HG03108 (cell line): ENCODE results near the gene SLC6A20.
"Not testable (repeated sequence)": the region's sequence is repeated elsewhere in the genome, so short reads cannot be mapped to it uniquely, and the experiment has no call there.

Experiments used
- ATAC-seq: cut with Tn5 transposase; IDR thresholded peaks from one replicate; pipeline ENCODE4 v1.9.1; 2021; ENCODE audit warnings: moderate library complexity; ENCODE audit not compliant: unreplicated experiment

SLC6A20 gene

GRCh38 chr3:45760878-45761711, 35.2 kb downstream of the SLC6A20 start:
- no peak for ATAC-seq

GRCh38 chr3:45759851-45760250, 36.5 kb downstream of the SLC6A20 start:
- ATAC-seq: no peak

DNA sequence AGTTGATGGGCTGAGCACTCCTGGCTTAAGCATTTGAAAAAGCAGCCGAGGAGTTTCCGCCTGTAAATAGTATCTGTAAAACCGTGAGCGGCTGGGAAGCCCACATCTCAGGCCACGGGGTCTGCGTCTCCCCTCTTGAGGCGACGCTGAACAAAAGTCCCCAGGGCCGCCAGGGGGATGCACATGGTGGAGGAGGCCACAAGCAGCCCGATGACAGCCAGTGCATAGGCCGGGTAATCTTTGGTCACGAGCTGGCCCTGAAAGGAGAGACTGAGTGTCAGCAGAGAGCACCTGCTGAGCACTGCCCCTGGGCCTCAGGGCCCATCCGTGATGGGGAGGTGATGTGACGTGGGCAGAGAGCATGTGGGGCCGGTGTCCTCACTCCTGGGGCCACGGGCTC, 37.5 kb downstream of the SLC6A20 start:
- ATAC-seq: no peak

DNA sequence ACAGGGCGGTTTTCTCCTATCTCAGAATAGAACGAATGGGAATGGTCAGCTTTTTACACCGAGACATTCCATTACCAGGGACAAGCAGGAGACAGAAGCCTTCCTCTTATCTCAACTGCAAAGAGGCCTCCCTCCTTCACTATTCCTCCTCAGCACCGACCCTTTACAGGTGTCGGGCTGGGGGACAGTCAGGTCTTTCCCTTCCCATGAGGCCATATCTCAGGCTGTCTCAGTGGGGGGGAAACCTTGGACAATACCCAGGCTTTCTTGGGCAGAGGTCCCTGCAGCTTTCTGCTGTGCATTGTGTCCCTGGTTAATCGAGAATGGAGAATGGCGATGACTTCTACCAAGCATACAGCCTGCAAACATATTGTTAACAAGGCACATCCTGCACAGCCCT, 39.2 kb downstream of the SLC6A20 start:
- ATAC-seq: not testable (repeated sequence)

- ATAC-seq: no peak
Observed at GRCh38 chr3:45756055-45756454, 40.3 kb downstream of the SLC6A20 start.

DNA sequence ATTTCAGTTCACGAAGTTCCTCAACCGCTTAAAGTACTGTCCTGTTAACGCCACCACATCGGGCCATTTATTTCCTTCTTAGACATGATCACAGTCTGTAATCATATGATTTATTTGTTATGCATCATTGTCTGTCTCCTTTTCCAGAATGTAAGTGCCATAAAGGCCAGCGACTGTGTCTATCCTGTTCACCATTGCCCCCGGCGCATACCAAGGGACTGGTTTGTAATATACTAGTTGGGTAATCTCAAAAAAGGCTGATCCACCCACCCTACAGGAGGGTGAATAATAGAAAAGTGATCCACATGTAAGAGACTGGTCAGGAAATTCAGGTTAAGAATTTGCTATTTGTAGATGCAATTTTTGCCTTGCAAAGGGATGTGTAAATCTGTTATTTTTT, 41.9 kb downstream of the SLC6A20 start:
- no peak for ATAC-seq

- no peak for ATAC-seq
Observed at GRCh38 chr3:45753095-45753494, 43.2 kb downstream of the SLC6A20 start.

DNA sequence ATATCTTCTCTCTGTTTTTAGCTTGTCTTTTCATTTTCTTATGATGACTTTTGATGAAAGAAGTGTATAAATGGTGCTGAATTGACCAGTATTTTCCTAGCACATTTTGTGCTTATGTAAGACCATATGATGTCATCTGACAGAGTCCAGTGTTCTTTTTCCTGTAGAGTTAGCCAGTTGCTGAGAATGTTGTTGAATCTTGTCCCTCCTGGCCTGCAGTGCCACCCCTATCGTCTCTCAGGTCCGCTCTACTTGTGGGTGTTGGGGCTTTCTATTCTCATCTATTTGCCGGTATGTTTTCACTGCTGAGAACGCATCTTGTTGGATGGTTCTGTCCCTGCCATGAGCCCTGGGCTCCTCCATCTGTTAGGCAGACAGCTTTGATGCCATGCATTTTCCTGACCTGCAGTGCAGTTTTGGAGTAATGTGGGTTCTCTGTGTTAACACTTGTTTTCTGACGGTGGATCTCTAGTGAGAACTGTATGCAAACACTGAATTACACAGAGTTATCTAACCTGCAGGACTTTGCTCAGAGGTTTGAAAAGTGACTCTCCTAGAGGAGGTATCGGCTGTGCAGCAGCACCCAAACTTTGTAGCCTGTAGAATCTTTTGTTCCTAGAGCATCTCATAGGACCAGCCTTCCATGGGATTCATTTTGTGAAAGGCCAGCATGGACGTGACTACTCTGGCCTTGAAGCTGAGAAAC, 44.6 kb downstream of the SLC6A20 start:
- no peak for ATAC-seq

DNA sequence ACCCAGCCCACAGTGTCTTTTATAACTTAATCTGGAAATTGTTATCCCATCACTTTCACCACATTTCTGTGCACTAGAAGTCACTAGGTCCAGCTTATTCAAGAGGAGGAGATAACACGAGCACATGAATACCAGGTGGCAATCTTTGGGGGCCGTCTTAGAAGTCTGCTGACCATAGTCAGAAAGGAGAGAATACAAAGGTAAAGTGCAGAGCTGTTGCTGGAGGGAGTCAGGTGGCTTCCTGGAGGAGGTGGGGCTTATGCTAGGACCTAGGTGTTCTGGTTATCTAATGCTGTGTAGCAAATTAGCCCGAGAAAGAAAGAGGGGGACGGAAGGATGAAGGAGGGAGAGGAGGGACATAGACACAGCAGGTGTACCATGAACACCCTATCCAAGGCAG, 46.5 kb downstream of the SLC6A20 start:
- ATAC-seq: no peak

GRCh38 chr3:45749036-45749600, 47.2 kb downstream of the SLC6A20 start:
- not testable (repeated sequence) for ATAC-seq

- no peak for ATAC-seq
Observed at GRCh38 chr3:45748068-45748467, 48.3 kb downstream of the SLC6A20 start.

GRCh38 chr3:45746777-45747622, 49.3 kb downstream of the SLC6A20 start:
- ATAC-seq: no peak

DNA sequence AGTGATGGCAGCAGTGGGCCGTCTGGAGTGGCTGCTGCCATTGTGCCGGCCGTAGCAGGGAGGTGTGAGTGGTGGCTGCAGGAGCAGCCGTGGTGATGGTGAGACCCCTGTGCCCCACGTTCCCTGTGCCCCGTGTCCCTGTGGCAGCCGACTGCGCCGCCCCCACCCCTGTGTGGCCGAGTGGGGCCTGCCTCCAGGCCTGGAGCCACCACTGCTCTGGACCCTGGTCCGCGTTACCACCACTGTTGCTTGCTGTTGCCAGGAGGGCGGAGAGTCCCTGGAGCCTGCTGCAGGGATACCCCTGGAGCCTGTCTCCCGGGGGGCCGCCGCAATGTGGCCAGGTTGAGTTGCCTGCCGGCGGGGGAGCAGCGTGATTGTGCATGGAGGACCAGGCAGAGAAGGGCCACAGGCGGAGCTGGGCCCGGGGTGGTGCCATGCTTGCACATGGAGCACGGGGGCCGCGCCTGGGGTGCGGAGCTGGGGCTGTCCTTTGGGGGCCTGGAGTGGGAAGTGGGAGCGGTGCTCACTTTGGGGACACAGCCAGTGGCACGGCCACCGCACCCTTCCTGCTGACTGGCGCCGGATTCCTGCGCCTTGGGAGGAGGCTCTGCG, 50.1 kb downstream of the SLC6A20 start:
- no peak for ATAC-seq

DNA sequence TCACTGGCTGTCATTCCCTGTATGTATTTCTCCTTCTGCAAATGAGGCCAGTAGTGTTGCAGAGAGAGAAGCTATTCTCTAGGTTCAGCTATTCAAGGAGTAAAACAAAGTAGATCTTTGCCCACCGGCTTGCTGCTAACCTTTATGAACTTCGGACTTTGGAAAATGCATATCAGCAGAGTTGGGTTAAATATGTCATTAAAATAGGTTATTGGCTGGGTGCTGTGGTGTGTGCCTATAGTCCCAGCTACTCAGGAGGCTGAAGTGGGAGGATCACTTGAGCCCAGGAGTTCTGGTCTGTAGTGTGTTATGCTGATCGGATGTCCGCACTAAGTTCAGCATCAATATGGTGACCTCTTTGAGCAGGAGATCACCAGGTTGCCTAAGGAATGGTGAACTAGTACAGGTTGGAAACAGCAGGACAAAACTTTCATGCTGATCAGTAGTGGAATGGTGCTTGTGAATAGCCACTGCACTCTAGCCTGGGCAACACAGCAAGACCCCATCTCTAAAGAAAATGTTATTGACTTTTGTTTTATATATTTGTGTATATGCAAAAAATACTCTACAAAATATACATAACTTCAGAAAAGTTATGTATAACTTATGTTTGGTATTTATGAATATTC, 53.8 kb downstream of the SLC6A20 start:
- no peak for ATAC-seq

DNA sequence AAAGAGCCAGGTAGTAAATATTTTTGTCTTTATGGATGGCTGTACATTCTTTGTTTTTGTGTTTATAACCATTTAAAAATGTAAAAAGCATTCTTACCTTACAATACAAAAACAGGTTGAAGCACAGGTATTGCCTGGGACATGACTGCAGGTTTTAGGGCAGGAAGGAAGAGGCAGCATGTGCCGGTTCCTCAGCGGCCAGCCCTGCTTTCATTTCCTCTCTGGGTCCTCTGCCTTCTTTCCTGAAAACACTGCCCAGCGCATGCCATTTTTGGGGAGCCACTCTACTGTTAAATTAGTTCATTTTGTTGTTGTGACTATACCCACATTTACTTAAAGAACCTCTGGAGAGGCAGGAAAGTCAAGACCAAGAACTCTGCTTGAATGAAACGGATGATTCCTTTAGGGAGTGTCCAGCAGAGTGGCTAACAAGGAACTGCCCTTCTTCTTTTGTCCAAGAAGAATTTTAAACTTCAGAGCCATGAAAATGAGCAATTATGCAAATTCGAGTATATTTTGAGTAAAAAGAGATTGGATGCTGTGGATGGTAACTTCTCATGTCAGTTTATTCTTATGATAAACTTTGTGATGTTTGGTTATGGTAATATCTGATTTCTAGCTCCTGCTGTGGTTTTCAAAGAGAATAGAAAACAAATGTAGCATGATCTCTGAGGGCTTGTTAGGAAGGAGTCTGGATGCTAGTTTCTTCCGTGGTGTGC, 54.4 kb downstream of the SLC6A20 start:
- no peak for ATAC-seq

- ATAC-seq: no peak
Observed at GRCh38 chr3:45741247-45741646, 55.1 kb downstream of the SLC6A20 start.

GRCh38 chr3:45739991-45740390, 56.3 kb downstream of the SLC6A20 start:
- ATAC-seq: no peak

DNA sequence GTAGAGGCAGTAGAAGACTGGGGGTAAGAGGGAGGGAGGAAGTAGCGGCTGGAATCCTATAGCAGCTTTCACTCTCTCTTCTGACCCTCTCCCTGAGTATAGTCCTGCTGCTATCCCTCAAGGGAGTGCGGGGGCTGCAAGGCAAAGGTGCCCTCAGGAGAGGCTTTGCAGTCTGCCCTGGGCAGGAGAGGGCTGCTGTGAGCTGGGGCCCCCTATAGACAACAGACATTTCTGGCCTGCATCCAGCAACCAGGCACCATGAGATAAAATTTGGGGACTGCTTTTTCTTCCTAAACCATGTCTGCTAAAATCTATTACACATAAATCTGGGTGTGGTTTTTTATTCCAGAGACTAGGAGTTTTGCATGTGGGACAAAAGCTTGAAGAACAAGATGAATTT, 59.1 kb downstream of the SLC6A20 start:
- ATAC-seq: no peak

DNA sequence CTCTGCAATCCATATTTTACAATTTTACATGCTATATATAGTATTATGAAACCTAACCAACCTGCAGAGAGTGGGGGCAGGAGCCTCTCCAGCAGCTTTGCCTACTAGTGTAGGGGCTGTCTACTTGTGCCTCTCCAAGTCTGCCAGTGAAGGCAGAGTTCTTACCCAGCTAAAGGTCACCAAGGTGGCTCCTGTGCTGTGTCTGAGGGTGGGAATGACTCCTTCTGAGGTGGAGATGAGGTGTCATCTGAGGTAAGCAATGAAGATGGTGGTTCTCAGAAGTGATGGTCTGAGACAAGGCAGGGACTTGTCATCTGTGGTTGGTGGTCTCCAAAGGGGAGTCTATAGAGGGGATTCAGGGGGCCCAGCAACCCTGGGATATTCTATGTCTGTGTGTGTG, 59.6 kb downstream of the SLC6A20 start:
- no peak for ATAC-seq
